Fibroblast of the aortic adventitia (primary cell): ENCODE results near the gene TMEM150B. TPM values are rescaled to one million over a fixed set of nuclear protein-coding genes. Genes with fewer than 3 reads are reported as not detected.

Experiments used
- DNase-seq: peaks from one replicate; pipeline ENCODE4 v3.0.0-alpha.2; 2010; ENCODE audit warnings: low read depth
- H3K4me3 ChIP-seq: 2 replicates; pipeline ENCODE4 v1.5.1; 2011; ENCODE audit warnings: low read depth, mild to moderate bottlenecking, control low read depth, low read length, moderate library complexity
- total RNA-seq: library from RNA; depleted of rRNA; stranded (reverse); fragments of >200 nt; gene quantifications from 2 replicates; pipeline ENCODE4 v1.2.3, GENCODE V29; 2012; ENCODE audit warnings: low replicate concordance
- TF ChIP-seq, protein P1 (sequence below): IDR thresholded peaks from 2 replicates; pipeline ENCODE4 v1.5.1; 2011; ENCODE audit warnings: mild to moderate bottlenecking, low read length, control low read depth, inconsistent platforms; ENCODE audit not compliant: insufficient read depth

TMEM150B gene
- total RNA-seq, 1 donor = not detected

DNA sequence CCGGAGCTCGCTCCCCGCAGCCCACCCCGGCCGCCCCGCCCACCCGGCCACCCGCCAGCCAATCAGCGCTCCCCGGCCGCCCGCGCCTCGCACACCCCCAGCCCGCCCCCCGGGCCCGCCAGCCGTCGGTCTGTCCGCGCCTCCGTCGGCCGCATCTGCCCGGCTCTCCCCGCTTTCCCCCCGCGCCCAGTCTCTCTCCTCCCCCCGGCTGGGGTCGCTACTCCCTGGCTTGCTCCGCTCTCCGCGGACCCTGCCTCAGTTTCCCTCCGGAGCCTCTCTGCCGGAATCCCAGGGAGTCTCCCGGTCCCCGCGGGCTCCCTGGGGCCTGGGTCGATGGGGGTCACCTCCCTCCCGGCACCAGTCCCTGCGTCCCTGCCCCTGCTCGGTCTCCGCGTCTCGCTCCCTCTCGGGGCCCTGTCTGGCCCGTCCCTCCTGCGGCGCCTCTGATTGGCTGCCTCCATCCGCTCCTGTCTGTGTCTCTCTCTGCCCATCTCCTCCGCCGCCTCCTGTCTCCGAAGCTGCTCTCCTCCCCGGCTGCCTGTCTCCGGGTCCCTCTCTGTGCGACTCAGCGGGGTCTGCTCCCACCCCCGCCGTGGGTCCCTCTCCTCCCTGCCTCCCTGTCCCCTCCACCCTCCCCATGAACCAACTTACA lies 44.6 kb upstream of the TMEM150B start:
- peak overlapping the region; percentile 75 for H3K4me3 ChIP-seq
- peak; percentile 61 for DNase-seq
- TF ChIP-seq, protein P1, sequence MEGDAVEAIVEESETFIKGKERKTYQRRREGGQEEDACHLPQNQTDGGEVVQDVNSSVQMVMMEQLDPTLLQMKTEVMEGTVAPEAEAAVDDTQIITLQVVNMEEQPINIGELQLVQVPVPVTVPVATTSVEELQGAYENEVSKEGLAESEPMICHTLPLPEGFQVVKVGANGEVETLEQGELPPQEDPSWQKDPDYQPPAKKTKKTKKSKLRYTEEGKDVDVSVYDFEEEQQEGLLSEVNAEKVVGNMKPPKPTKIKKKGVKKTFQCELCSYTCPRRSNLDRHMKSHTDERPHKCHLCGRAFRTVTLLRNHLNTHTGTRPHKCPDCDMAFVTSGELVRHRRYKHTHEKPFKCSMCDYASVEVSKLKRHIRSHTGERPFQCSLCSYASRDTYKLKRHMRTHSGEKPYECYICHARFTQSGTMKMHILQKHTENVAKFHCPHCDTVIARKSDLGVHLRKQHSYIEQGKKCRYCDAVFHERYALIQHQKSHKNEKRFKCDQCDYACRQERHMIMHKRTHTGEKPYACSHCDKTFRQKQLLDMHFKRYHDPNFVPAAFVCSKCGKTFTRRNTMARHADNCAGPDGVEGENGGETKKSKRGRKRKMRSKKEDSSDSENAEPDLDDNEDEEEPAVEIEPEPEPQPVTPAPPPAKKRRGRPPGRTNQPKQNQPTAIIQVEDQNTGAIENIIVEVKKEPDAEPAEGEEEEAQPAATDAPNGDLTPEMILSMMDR = no peak

DNA sequence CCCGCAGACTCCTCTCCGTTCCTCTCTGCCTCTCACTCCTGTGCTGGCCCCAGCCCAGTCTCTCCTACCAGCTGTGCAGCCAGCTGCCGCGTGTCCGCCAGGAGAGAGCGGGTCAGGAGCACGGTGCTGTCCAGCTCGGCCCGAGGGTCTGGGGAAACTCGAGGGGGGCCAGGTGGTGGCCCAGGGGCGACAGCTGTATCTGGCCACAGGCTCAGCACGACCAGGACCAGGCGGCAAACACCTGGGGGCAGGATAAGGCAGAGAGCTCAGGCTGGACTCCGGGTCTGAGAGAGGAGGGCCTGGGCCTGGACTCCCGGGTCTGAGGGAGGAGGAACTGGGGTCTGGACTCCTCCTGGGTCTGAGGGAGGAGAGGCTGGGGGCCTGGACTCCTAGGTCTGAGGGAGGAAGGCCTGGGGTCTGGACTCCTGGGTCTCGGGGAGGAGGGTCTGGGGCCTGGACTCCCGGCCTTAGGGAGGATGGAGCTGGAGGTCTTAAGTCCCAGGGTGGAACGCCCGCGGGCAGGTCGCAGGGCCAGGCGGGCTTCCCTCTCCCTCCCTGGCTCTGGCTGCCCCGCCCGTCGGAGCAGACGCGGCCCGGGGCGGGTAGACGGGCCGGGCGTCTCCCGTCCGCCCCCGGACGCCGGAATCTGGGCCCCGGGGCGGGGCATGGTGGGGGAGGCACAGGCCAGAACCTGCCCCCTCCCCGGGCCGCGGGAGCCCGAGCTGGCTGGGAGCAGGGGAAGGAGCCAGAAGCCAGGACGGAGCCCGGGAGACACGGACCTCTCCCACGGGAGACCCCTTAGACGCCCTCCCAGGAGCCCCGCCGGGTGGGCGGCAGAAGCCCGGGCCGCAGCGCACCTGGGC lies 43.8 kb upstream of the TMEM150B start:
- peak; percentile 52 for DNase-seq

DNA sequence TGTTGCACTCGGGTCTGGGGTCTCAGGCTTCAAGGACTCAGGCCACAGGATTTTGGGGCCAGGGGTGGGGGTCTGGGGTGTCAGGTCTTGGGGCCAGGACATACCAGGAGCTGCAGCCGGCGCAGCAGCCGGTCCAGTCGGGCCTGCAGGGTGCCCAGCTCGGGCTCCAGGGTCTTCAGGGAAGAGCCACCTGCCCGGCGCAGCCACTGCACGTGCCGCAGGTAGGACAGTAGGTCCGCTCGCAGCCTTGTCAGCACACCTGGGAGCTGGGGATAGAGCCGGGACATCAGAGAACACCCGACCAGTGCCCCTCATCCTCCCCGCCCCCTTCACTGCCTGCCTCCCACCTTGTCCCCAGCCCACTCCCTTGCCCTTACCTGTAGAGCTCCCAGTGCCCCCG lies 43.0 kb upstream of the TMEM150B start:
- TF ChIP-seq, protein P1 = no peak
- H3K4me3 ChIP-seq = no peak overlapping the region
- DNase-seq = no peak

More for the DNA sequence above, 43.8 kb upstream of the TMEM150B start:
- TF ChIP-seq, protein P1 = no peak
- peak overlapping the region; percentile 67 for H3K4me3 ChIP-seq

DNA sequence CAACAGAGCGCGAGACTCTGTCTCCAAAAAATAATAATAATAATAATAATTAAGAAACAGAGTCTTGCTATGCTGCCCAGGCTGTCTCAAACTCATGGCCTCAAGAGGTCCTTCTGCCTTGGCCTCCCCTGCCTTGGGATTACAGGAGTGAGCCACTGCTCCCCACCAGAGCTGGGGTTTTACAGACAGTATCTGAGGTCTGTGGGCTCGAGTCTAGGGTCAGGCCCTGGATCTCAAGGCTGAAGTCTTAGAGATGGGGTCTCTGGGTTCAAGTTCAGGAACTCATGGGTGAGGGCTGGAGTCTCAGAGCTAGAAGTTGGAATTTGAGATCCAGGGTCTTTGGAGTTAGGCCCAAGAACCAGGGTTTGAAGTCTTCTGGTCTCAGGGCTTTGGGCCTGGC lies 41.6 kb upstream of the TMEM150B start:
- no peak overlapping the region for H3K4me3 ChIP-seq
- DNase-seq = no peak
- TF ChIP-seq, protein P1 = no peak

DNA sequence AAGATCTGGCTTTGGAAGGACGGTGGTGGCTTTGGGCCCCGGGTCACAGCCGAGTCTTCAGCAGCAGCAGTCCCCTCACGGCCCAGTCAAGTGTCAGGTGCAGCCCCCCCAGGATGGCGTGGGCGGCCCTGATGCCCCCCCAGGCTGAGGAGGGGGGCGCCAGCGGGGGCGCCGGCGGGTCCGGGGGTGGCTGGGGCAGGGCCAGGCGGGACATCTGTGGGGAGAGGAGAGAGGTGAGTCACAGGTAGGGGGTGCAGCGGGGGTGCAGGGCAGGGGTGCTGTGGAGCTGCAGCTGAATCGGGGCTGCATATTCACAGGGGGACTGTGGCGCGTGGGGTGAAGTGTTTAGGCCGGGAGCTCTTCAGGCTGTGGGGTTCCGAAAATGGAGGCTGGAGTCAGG lies 40.8 kb upstream of the TMEM150B start:
- DNase-seq = no peak
- TF ChIP-seq, protein P1 = no peak
- no peak overlapping the region for H3K4me3 ChIP-seq

DNA sequence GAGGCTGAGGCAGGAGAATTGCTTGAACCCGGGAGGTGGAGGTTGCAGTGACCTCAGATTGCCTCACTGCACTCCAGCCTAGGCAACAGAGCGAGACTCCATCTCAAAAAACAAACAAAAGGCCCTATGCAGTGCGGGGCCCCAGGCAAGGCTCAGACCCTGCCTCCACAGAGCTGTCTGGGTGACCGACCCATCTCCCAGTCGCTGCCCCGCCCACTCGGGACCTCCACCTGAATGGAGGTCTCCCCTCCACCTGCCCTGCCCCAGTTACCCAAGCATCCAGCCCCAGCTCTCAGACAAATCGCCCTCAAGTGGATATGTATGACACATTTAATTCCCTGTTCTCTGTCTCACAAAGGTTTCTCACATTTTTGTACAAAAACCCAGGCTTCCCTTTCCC lies 40.1 kb upstream of the TMEM150B start:
- DNase-seq = no peak
- TF ChIP-seq, protein P1 = no peak
- H3K4me3 ChIP-seq = no peak overlapping the region
